ENCODE measurements around the gene RTN3.

DNA sequence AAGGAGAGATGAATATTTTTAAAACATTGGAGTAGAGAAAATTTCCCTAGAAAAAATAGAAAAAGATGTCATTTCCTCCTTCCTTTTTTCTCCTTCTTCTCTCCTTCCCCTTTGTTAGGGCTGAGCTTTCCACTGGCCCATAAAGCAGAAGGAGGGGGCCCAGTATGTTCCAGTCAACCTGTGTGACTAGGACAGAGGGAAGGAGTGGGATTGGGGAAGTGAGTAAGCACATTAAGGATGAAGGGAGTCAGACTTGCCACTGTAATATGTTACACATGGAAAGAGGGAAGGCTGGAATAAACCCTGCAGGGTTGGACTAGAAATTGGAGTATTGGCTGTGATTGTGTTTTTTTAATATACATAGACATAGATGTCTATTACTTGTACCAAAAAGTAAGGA, 111.9 kb downstream of the RTN3 start:
- TF ChIP-seq, protein P1, sequence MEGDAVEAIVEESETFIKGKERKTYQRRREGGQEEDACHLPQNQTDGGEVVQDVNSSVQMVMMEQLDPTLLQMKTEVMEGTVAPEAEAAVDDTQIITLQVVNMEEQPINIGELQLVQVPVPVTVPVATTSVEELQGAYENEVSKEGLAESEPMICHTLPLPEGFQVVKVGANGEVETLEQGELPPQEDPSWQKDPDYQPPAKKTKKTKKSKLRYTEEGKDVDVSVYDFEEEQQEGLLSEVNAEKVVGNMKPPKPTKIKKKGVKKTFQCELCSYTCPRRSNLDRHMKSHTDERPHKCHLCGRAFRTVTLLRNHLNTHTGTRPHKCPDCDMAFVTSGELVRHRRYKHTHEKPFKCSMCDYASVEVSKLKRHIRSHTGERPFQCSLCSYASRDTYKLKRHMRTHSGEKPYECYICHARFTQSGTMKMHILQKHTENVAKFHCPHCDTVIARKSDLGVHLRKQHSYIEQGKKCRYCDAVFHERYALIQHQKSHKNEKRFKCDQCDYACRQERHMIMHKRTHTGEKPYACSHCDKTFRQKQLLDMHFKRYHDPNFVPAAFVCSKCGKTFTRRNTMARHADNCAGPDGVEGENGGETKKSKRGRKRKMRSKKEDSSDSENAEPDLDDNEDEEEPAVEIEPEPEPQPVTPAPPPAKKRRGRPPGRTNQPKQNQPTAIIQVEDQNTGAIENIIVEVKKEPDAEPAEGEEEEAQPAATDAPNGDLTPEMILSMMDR (IDR thresholded peaks at IDR 0.05; ENCODE audit: borderline replicate concordance, extremely low read depth, low read length, poor library complexity, severe bottlenecking) = no peak
- TF ChIP-seq EZH2 (IDR thresholded peaks at IDR 0.05; ENCODE audit: borderline replicate concordance, low read depth, low read length, severe bottlenecking) = no peak
